Smooth muscle cell (in vitro differentiated cells): ENCODE results near the gene LIMCH1. TPM values are rescaled to one million over a fixed set of nuclear protein-coding genes. Genes with fewer than 3 reads are reported as not detected.
"Not testable (repeated sequence)": the region's sequence is repeated elsewhere in the genome, so short reads cannot be mapped to it uniquely, and the experiment has no call there.

Experiments used
- DNase-seq: peaks from one replicate; lab custom pipeline; 2025; ENCODE audit not compliant: unreplicated experiment; lab: John Stamatoyannopoulos, UW
- H2AFZ ChIP-seq: fragments of 200-600 bp; sonication (generic); 2 replicates; pipeline ENCODE4 v1.6.0; 2016; ENCODE audit warnings: antibody characterized with exemption, low read depth, mild to moderate bottlenecking
- H3F3A ChIP-seq: fragments of 200-600 bp; sonication (generic); 2 replicates; pipeline ENCODE4 v1.6.0; 2017; ENCODE audit warnings: antibody characterized with exemption, low read depth
- H3K27ac ChIP-seq: fragments of 200-600 bp; sonication (generic); 2 replicates; pipeline ENCODE4 v1.5.1; 2016; ENCODE audit warnings: low read depth, mild to moderate bottlenecking
- H3K27me3 ChIP-seq: fragments of 200-600 bp; sonication (generic); 2 replicates; pipeline ENCODE4 v1.6.1; 2016; ENCODE audit warnings: low read depth, mild to moderate bottlenecking
- H3K36me3 ChIP-seq: fragments of 200-600 bp; sonication (generic); 2 replicates; pipeline ENCODE4 v1.5.1; 2016; ENCODE audit warnings: low read depth
- H3K4me1 ChIP-seq: fragments of 200-600 bp; sonication (generic); 2 replicates; pipeline ENCODE4 v1.5.1; 2016; ENCODE audit warnings: low read depth
- H3K4me2 ChIP-seq: fragments of 200-600 bp; sonication (generic); 2 replicates; pipeline ENCODE4 v1.6.0; 2016; ENCODE audit warnings: mild to moderate bottlenecking
- H3K4me3 ChIP-seq: fragments of 200-600 bp; sonication (generic); 2 replicates; pipeline ENCODE4 v1.5.1; 2016; ENCODE audit warnings: mild to moderate bottlenecking
- H3K79me2 ChIP-seq: fragments of 200-600 bp; sonication (generic); 2 replicates; pipeline ENCODE4 v1.6.0; 2016; ENCODE audit warnings: low read depth, mild to moderate bottlenecking
- H3K9ac ChIP-seq: fragments of 200-600 bp; sonication (generic); 2 replicates; pipeline ENCODE4 v1.6.0; 2016; ENCODE audit warnings: low read depth
- H3K9me3 ChIP-seq: fragments of 200-600 bp; sonication (generic); replicated peaks from 2 replicates; pipeline ENCODE4 v1.5.1; 2016; ENCODE audit warnings: low read depth
- H4K20me1 ChIP-seq: fragments of 200-600 bp; sonication (generic); 2 replicates; pipeline ENCODE4 v1.6.0; 2016; ENCODE audit warnings: low read depth
- CTCF ChIP-seq: fragments of 200-600 bp; sonication (generic); IDR thresholded peaks from 2 replicates; pipeline ENCODE4 v1.5.1; 2017; ENCODE audit warnings: borderline replicate concordance, mild to moderate bottlenecking, antibody characterized with exemption; ENCODE audit not compliant: insufficient read depth, poor library complexity, severe bottlenecking
- WGBS: methylation state at CpG from one replicate; pipeline ENCODE4 v1.1.7; 2016; ENCODE audit warnings: low lambda C conversion rate; 5-methylcytosine and 5-hydroxymethylcytosine counted together
- polyA plus RNA-seq: library from polyadenylated mRNA; unstranded; fragments of >200 nt; fragmentation: Nextera tagmentation; extraction: Ambion mirVana; gene quantifications from 2 replicates; pipeline ENCODE4 v1.2.1, GENCODE V29; 2016
- total RNA-seq: library from RNA; depleted of rRNA; stranded (reverse); fragments of >200 nt; gene quantifications from 2 replicates; pipeline ENCODE4 v1.2.3, GENCODE V29; 2014

The LIMCH1 gene
- total and polyA plus RNA-seq, 2 experiments from 2014 or later, result 2.6 to 7.6 TPM

GRCh38 chr4:41728573-41728913 lies 190.6 kb downstream of the LIMCH1 start:
- no peak for TF ChIP-seq CTCF
- Histone ChIP-seq H3K9me3 (no peaks in the 10 kb centered on the region), H3K4me2 (no peak overlapping the region), H3K27me3 (peaks cover 53% of the 10 kb centered on the region), H3K9ac (no peak overlapping the region), H3F3A (no peaks in the 10 kb centered on the region), H3K79me2 (no peaks in the 10 kb centered on the region), H3K4me3 (no peak overlapping the region), H2AFZ (no peak overlapping the region), H3K27ac (no peak overlapping the region), H3K36me3 (no peaks in the 10 kb centered on the region), H4K20me1 (no peaks in the 10 kb centered on the region), H3K4me1 (no peaks in the 10 kb centered on the region)
- WGBS, result 82% methylated on average over 3 of the region's 3 CpGs
- no peak for DNase-seq

GRCh38 chr4:41731569-41732126 lies 193.7 kb downstream of the LIMCH1 start:
- Histone ChIP-seq H3K4me3 (no peak overlapping the region), H4K20me1 (no peaks in the 10 kb centered on the region), H3K9me3 (no peaks in the 10 kb centered on the region), H3K4me1 (no peaks in the 10 kb centered on the region), H3K27me3 (peaks cover 47% of the 10 kb centered on the region), H3K79me2 (no peaks in the 10 kb centered on the region), H2AFZ (no peak overlapping the region), H3F3A (no peaks in the 10 kb centered on the region), H3K27ac (no peak overlapping the region), H3K4me2 (no peak overlapping the region), H3K36me3 (no peaks in the 10 kb centered on the region), H3K9ac (no peak overlapping the region)
- TF ChIP-seq CTCF, result no peak
- no peak for DNase-seq
- 56% methylated on average over 12 of the region's 12 CpGs for WGBS

- no peak overlapping the region for H3K4me3 ChIP-seq
- no peak overlapping the region for H2AFZ ChIP-seq
- 81% methylated on average over 3 of the region's 3 CpGs for WGBS
- DNase-seq, result no peak
- H3K27ac ChIP-seq, result no peak overlapping the region
- H3F3A ChIP-seq, result no peaks in the 10 kb centered on the region
- no peaks in the 10 kb centered on the region for H4K20me1 ChIP-seq
- H3K9ac ChIP-seq, result no peak overlapping the region
- no peaks in the 10 kb centered on the region for H3K36me3 ChIP-seq
- no peaks in the 10 kb centered on the region for H3K4me1 ChIP-seq
- peaks cover 31% of the 10 kb centered on the region for H3K27me3 ChIP-seq
- H3K9me3 ChIP-seq, result no peaks in the 10 kb centered on the region
- no peaks in the 10 kb centered on the region for H3K79me2 ChIP-seq
- no peak for TF ChIP-seq CTCF
- H3K4me2 ChIP-seq, result no peak overlapping the region
Observed at GRCh38 chr4:41734371-41734770, 196.4 kb downstream of the LIMCH1 start.

- peaks cover 41% of the 10 kb centered on the region for H3K27me3 ChIP-seq
- H4K20me1 ChIP-seq, DNase-seq, H3K36me3 ChIP-seq, H3K27ac ChIP-seq, H3K9ac ChIP-seq, H3K9me3 ChIP-seq, H2AFZ ChIP-seq, H3K4me3 ChIP-seq, H3K4me1 ChIP-seq, H3K79me2 ChIP-seq, H3K4me2 ChIP-seq, H3F3A ChIP-seq: not testable (repeated sequence)
- 57% methylated on average over 8 of the region's 8 CpGs for WGBS
Observed at GRCh38 chr4:41737491-41737890, 199.5 kb downstream of the LIMCH1 start.
